Tibial nerve (tissue), 4 donors: Measurements from ENCODE around the gene RNF144B. TPM values are rescaled to one million over a fixed set of nuclear protein-coding genes. Genes with fewer than 3 reads are reported as not detected.

Experiments
- DNase-seq, 2 donors: peaks; one replicate each; pipeline ENCODE4 v3.0.0-alpha.2; 2019; ENCODE audit warnings: low spot score in 2 of 2
- H3K27ac ChIP-seq, 4 donors: fragments of 200-600 bp; sonication (generic) in 3 of 4; one replicate each; pipeline ENCODE4 v1.5.1; 2017 to 2019; ENCODE audit warnings: mild to moderate bottlenecking in 1 of 4
- H3K27me3 ChIP-seq, 2 donors: fragments of 200-600 bp; sonication (generic) in 1 of 2; one replicate each; pipeline versions ENCODE4 v1.5.1 to v1.6.0; 2017 to 2019
- H3K36me3 ChIP-seq, 3 donors: fragments of 200-600 bp; sonication (generic); one replicate each; pipeline ENCODE4 v1.5.1; 2018 to 2019
- H3K4me1 ChIP-seq, 4 donors: fragments of 200-600 bp; sonication (generic) in 3 of 4; one replicate each; pipeline ENCODE4 v1.5.1; 2017 to 2019
- H3K4me3 ChIP-seq, 4 donors: fragments of 200-600 bp; sonication (generic) in 3 of 4; one replicate each; pipeline ENCODE4 v1.5.1; 2017 to 2019; ENCODE audit warnings: mild to moderate bottlenecking in 1 of 4, moderate library complexity in 1 of 4
- H3K9me3 ChIP-seq, 4 donors: fragments of 200-600 bp; sonication (generic) in 3 of 4; one replicate each; pipeline ENCODE4 v1.5.1; 2017 to 2019
- CTCF ChIP-seq, 5 experiments: fragments of 200-600 bp in 3 of 5; fragments of 450-650 bp in 2 of 5; sonication (generic) in 3 of 5; IDR thresholded peaks; one replicate each; pipeline ENCODE4 v1.5.1; 2016 to 2019; ENCODE audit warnings: antibody characterized with exemption in 5 of 5, mild to moderate bottlenecking in 3 of 5, moderate library complexity in 2 of 5
- EP300 ChIP-seq, 2 donors: sonication (generic); formaldehyde crosslinking; IDR thresholded peaks; one replicate each; pipeline ENCODE4 v1.6.1; 2017; ENCODE audit warnings: antibody characterized with exemption in 2 of 2, mild to moderate bottlenecking in 1 of 2
- POLR2A ChIP-seq, 2 donors: fragments of 450-650 bp; IDR thresholded peaks; one replicate each; pipeline ENCODE4 v1.6.1; 2017; ENCODE audit warnings: antibody characterized with exemption in 2 of 2, mild to moderate bottlenecking in 2 of 2, moderate library complexity in 2 of 2
- WGBS, 2 donors: methylation state at CpG; one replicate each; pipeline ENCODE4 v1.1.5; 2018; 5-methylcytosine and 5-hydroxymethylcytosine counted together
- total RNA-seq, 4 donors: library from RNA; depleted of rRNA; stranded (reverse); fragments of >200 nt; gene quantifications; one replicate each; pipeline ENCODE4 v1.1.0, GENCODE V29; 2016

RNF144B gene
- total RNA-seq, 4 donors from 2014 or later, result 6.5 to 15.5 (median 13.6) TPM

GRCh38 chr6:18489335-18489734, 102.2 kb downstream of the RNF144B start:
- Histone ChIP-seq H3K4me3 (no peak overlapping the region), H3K27me3 (no peaks in the 10 kb centered on the region), H3K4me1 (no peaks in the 10 kb centered on the region), H3K9me3 (no peaks in the 10 kb centered on the region), H3K36me3 (no peaks in the 10 kb centered on the region), H3K27ac (no peak overlapping the region)
- TF ChIP-seq CTCF (IDR thresholded peaks at IDR 0.05), result no peak
- TF ChIP-seq POLR2A (IDR thresholded peaks at IDR 0.05), result no peak
- TF ChIP-seq EP300 (IDR thresholded peaks at IDR 0.05), result no peak
- 91 to 94% methylated on average over 4 of the region's 4 CpGs for WGBS, 2 donors
- DNase-seq, result no peak

GRCh38 chr6:18491308-18492045, 104.3 kb downstream of the RNF144B start:
- WGBS, 2 donors, result 80 to 87% methylated on average over 11 of the region's 11 CpGs
- Histone ChIP-seq H3K27ac (no peak overlapping the region), H3K4me1 (no peaks in the 10 kb centered on the region), H3K27me3 (no peaks in the 10 kb centered on the region), H3K4me3 (no peak overlapping the region), H3K36me3 (no peaks in the 10 kb centered on the region), H3K9me3 (no peaks in the 10 kb centered on the region)
- DNase-seq, result no peak
- TF ChIP-seq EP300 (IDR thresholded peaks at IDR 0.05), result no peak
- TF ChIP-seq CTCF (IDR thresholded peaks at IDR 0.05), result no peak
- no peak for TF ChIP-seq POLR2A (IDR thresholded peaks at IDR 0.05)

GRCh38 chr6:18492972-18493371, 105.8 kb downstream of the RNF144B start:
- Histone ChIP-seq H3K27ac (no peak overlapping the region), H3K4me3 (no peak overlapping the region), H3K9me3 (no peaks in the 10 kb centered on the region), H3K4me1 (no peaks in the 10 kb centered on the region), H3K27me3 (no peaks in the 10 kb centered on the region), H3K36me3 (no peaks in the 10 kb centered on the region)
- DNase-seq, result no peak
- WGBS, 2 donors, result 83 to 93% methylated on average over 2 of the region's 2 CpGs
- TF ChIP-seq CTCF (IDR thresholded peaks at IDR 0.05) (no peak), EP300 (IDR thresholded peaks at IDR 0.05) (no peak), POLR2A (IDR thresholded peaks at IDR 0.05) (no peak)

GRCh38 chr6:18493382-18493891, 106.3 kb downstream of the RNF144B start:
- Histone ChIP-seq H3K36me3 (no peaks in the 10 kb centered on the region), H3K27ac (no peak overlapping the region), H3K9me3 (no peaks in the 10 kb centered on the region), H3K4me3 (no peak overlapping the region), H3K27me3 (no peaks in the 10 kb centered on the region), H3K4me1 (no peaks in the 10 kb centered on the region)
- no peak for DNase-seq
- TF ChIP-seq POLR2A (IDR thresholded peaks at IDR 0.05) (no peak), EP300 (IDR thresholded peaks at IDR 0.05) (no peak), CTCF (IDR thresholded peaks at IDR 0.05) (no peak)
- WGBS, 2 donors, result 70 to 71% methylated on average over 4 of the region's 4 CpGs

- 17 to 26% methylated on average over 2 of the region's 2 CpGs for WGBS, 2 donors
Observed at GRCh38 chr6:18493925-18494324, 106.8 kb downstream of the RNF144B start.

More at GRCh38 chr6:18493925-18494324, 106.8 kb downstream of the RNF144B start:
- Histone ChIP-seq H3K27ac (no peak overlapping the region), H3K36me3 (no peaks in the 10 kb centered on the region), H3K4me3 (no peak overlapping the region), H3K27me3 (no peaks in the 10 kb centered on the region), H3K9me3 (no peaks in the 10 kb centered on the region), H3K4me1 (no peaks in the 10 kb centered on the region)
- no peak for TF ChIP-seq EP300 (IDR thresholded peaks at IDR 0.05)
- no peak for TF ChIP-seq POLR2A (IDR thresholded peaks at IDR 0.05)
- TF ChIP-seq CTCF (IDR thresholded peaks at IDR 0.05), result no peak
- DNase-seq, result no peak
